Loucy (cell line): ENCODE results near the gene WFDC11.
"Not testable (repeated sequence)": the region's sequence is repeated elsewhere in the genome, so short reads cannot be mapped to it uniquely, and the experiment has no call there.

Experiments
- CTCF ChIP-seq: fragments of 200-600 bp; sonication (generic); conservative IDR thresholded peaks from 2 replicates; pipeline ENCODE4 v1.5.1; 2014; ENCODE audit warnings: mild to moderate bottlenecking, antibody characterized with exemption, low read length
- EZH2phosphoT487 ChIP-seq: fragments of 200-600 bp; IDR thresholded peaks from 2 replicates; pipeline ENCODE4 v1.6.1; 2018; ENCODE audit warnings: antibody characterized with exemption, mild to moderate bottlenecking, moderate library complexity, borderline replicate concordance

DNA sequence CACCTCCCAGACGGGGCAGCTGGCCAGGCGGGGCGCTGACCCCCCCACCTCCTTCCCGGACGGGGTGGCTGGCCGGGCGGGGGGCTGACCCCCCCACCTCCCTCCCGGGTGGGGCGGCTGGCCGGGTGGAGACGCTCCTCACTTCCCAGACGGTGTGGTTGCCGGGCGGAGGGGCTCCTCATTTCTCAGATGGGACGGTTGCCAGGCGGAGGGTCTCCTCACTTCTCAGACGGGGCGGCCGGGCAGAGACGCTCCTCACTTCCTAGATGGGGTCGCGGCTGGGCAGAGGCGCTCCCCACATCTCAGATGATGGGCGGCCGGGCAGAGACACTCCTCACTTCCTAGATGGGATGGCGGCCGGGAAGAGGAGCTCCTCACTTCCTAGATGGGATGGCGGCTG is 24.2 kb downstream of the WFDC11 start:
- not testable (repeated sequence) for TF ChIP-seq CTCF, EZH2phosphoT487
